B cell (primary cell): ENCODE data around the gene GIMAP8.

Experiments
- CTCF ChIP-seq: fragments of 200-600 bp; IDR thresholded peaks from one replicate; pipeline ENCODE4 v1.8.0; 2022; ENCODE audit warnings: antibody characterized with exemption, mild to moderate bottlenecking
- EZH2 ChIP-seq: IDR thresholded peaks from 2 replicates; pipeline ENCODE4 v1.6.1; 2012; ENCODE audit warnings: borderline replicate concordance, low read depth, mild to moderate bottlenecking, moderate library complexity, low read length; ENCODE audit not compliant: insufficient read depth, poor library complexity, severe bottlenecking

GRCh38 chr7:150432915-150433892 is 17.2 kb upstream of the GIMAP8 start:
- no peak for TF ChIP-seq EZH2
- no peak for TF ChIP-seq CTCF
